NAMALWA (cell line): ENCODE results near the gene NDE1.

Experiments
- DNase-seq: peaks from one replicate; pipeline ENCODE4 v3.0.0-alpha.2; 2015; ENCODE audit warnings: low spot score

The NDE1 gene

DNA sequence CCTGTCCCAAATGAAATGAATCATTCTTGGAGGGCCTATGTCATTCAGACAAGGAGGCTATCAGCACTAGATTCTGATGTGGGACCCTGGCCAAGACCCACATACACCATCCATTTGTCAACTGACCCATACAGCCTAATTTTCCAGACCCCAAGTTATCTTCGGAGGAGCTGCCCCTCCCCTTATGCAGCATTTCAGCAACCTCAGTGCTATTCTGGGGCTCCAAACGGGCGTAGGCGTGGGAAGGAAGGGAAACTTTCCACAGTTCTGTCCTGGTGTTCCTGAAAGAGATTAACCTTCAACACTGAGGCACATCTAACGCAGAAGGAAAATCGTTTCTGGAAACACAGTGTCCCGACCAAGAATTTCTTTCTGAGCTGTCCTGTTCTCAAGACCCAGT is 120.1 kb downstream of the NDE1 start:
- no peak for DNase-seq

GRCh38 chr16:15770512-15770911 is 120.5 kb downstream of the NDE1 start:
- DNase-seq: no peak

- no peak for DNase-seq
Observed at GRCh38 chr16:15771694-15772093, 121.6 kb downstream of the NDE1 start.

GRCh38 chr16:15772579-15773293 is 122.7 kb downstream of the NDE1 start:
- DNase-seq: no peak

GRCh38 chr16:15773968-15774367 is 123.9 kb downstream of the NDE1 start:
- DNase-seq: no peak

DNA sequence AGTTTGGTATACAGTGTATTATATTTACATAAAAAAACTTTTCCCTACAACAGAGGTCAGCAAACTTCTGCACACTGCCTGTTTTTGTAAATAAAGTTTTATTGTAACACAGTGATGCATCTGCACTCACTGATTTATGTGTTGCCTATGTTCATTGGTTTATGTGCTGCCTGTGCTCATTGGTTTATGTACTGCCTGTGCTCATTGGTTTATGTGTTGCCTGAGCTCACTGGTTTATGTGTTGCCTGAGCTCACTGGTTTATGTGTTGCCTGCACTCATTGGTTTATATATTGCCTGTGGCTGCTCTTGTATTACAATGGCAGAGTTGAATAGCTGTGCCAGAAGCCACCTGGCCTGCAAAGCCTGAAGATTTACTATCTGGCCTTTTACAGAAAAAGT is 125.2 kb downstream of the NDE1 start:
- peak; percentile 84 for DNase-seq

- no peak for DNase-seq
Observed at GRCh38 chr16:15775663-15776304, 125.7 kb downstream of the NDE1 start.
